HG02884 (cell line): Measurements from ENCODE around the gene P2RX2.

Source experiments
- ATAC-seq: cut with Tn5 transposase; IDR thresholded peaks from one replicate; pipeline ENCODE4 v1.9.1; 2021; ENCODE audit warnings: mild to moderate bottlenecking, moderate library complexity; ENCODE audit not compliant: unreplicated experiment

P2RX2 gene

GRCh38 chr12:132619386-132620112 lies 973 bp downstream of the P2RX2 start:
- no peak for ATAC-seq

- ATAC-seq: no peak
Observed at GRCh38 chr12:132620113-132620898, 1.7 kb downstream of the P2RX2 start.

GRCh38 chr12:132620899-132621656 lies 2.5 kb downstream of the P2RX2 start:
- ATAC-seq: no peak

GRCh38 chr12:132621657-132622435 lies 3.3 kb downstream of the P2RX2 start:
- no peak for ATAC-seq

GRCh38 chr12:132622437-132623071 lies 4.0 kb downstream of the P2RX2 start:
- no peak for ATAC-seq

GRCh38 chr12:132623072-132623869 lies 4.7 kb downstream of the P2RX2 start:
- ATAC-seq: no peak

- no peak for ATAC-seq
Observed at GRCh38 chr12:132624186-132624855, 5.7 kb downstream of the P2RX2 start.

- no peak for ATAC-seq
Observed at GRCh38 chr12:132624910-132625630, 6.5 kb downstream of the P2RX2 start.

GRCh38 chr12:132625731-132626430 lies 7.3 kb downstream of the P2RX2 start:
- ATAC-seq: no peak

GRCh38 chr12:132629330-132629729 lies 10.8 kb downstream of the P2RX2 start:
- ATAC-seq: no peak

- no peak for ATAC-seq
Observed at GRCh38 chr12:132630672-132631071, 12.1 kb downstream of the P2RX2 start.

GRCh38 chr12:132631666-132632065 lies 13.1 kb downstream of the P2RX2 start:
- no peak for ATAC-seq

GRCh38 chr12:132632521-132633228 lies 14.1 kb downstream of the P2RX2 start:
- ATAC-seq: no peak

GRCh38 chr12:132633398-132633797 lies 14.8 kb downstream of the P2RX2 start:
- no peak for ATAC-seq

- ATAC-seq: no peak
Observed at GRCh38 chr12:132633901-132634300, 15.3 kb downstream of the P2RX2 start.

- ATAC-seq: no peak
Observed at GRCh38 chr12:132634411-132634990, 15.9 kb downstream of the P2RX2 start.
